ENCODE results near the gene NR6A1.

The NR6A1 gene

GRCh38 chr9:124797343-124798103 is 26.4 kb upstream of the NR6A1 start:
- in situ Hi-C loops (cut with MboI; ENCODE audit: low sequenced_read_pairs): no loop called here

- in situ Hi-C loops (cut with MboI; ENCODE audit: low sequenced_read_pairs): no loop called here
These were observed 24.8 kb upstream of the NR6A1 start for GRCh38 chr9:124795881-124796431.

- in situ Hi-C loops (cut with MboI; ENCODE audit: low sequenced_read_pairs): no loop called here
These were observed 23.9 kb upstream of the NR6A1 start for GRCh38 chr9:124794902-124795491.

- in situ Hi-C loops (cut with MboI; ENCODE audit: low sequenced_read_pairs): no loop called here
These were observed 22.0 kb upstream of the NR6A1 start for GRCh38 chr9:124793015-124793541.

- in situ Hi-C loops (cut with MboI; ENCODE audit: low sequenced_read_pairs): no loop called here
These were observed 21.3 kb upstream of the NR6A1 start for GRCh38 chr9:124792257-124793014.

GRCh38 chr9:124790801-124791505 is 19.8 kb upstream of the NR6A1 start:
- in situ Hi-C loops (cut with MboI; ENCODE audit: low sequenced_read_pairs): no loop called here

GRCh38 chr9:124790301-124790700 is 19.2 kb upstream of the NR6A1 start:
- in situ Hi-C loops (cut with MboI; ENCODE audit: low sequenced_read_pairs): no loop called here

- in situ Hi-C loops (cut with MboI; ENCODE audit: low sequenced_read_pairs): no loop called here
These were observed 18.4 kb upstream of the NR6A1 start for GRCh38 chr9:124789531-124789930.

- in situ Hi-C loops (cut with MboI; ENCODE audit: low sequenced_read_pairs): no loop called here
These were observed 17.6 kb upstream of the NR6A1 start for GRCh38 chr9:124788542-124789217.

- in situ Hi-C loops (cut with MboI; ENCODE audit: low sequenced_read_pairs): no loop called here
These were observed 15.9 kb upstream of the NR6A1 start for GRCh38 chr9:124786881-124787573.

- in situ Hi-C loops (cut with MboI; ENCODE audit: low sequenced_read_pairs): no loop called here
These were observed 13.4 kb upstream of the NR6A1 start for GRCh38 chr9:124784509-124784908.

GRCh38 chr9:124783830-124784229 is 12.7 kb upstream of the NR6A1 start:
- in situ Hi-C loops (cut with MboI; ENCODE audit: low sequenced_read_pairs): no loop called here

- in situ Hi-C loops (cut with MboI; ENCODE audit: low sequenced_read_pairs): no loop called here
These were observed 11.8 kb upstream of the NR6A1 start for GRCh38 chr9:124782661-124783574.

GRCh38 chr9:124781967-124782660 is 11.0 kb upstream of the NR6A1 start:
- in situ Hi-C loops (cut with MboI; ENCODE audit: low sequenced_read_pairs): no loop called here

GRCh38 chr9:124780757-124781151 is 9.6 kb upstream of the NR6A1 start:
- in situ Hi-C loops (cut with MboI; ENCODE audit: low sequenced_read_pairs): no loop called here

GRCh38 chr9:124780060-124780756 is 9.1 kb upstream of the NR6A1 start:
- in situ Hi-C loops (cut with MboI; ENCODE audit: low sequenced_read_pairs): no loop called here

GRCh38 chr9:124779368-124780059 is 8.4 kb upstream of the NR6A1 start:
- in situ Hi-C loops (cut with MboI; ENCODE audit: low sequenced_read_pairs): loop anchor here (10.0 kb wide), 1 partner anchor 595 kb away; no protein-coding TSS in a partner anchor

All from HL-60/S4 treated with retinoic acid at 250 ng/mL for 4 days and 3 days (cell line).